K562 (cell line): ENCODE data around the gene TP73. TPM values are rescaled to one million over a fixed set of nuclear protein-coding genes. Genes with fewer than 3 reads are reported as not detected.

ENCODE experiments used
- CBFA2T3 ChIP-seq: fragments of 450-650 bp; IDR thresholded peaks from 2 replicates; pipeline ENCODE4 v1.6.1; 2017
- DMBX1 ChIP-seq: fragments of 250-450 bp; sonication (Bioruptor Pico); IDR thresholded peaks from 2 replicates; pipeline ENCODE4 v1.8.0; 2022; ENCODE audit warnings: inconsistent platforms, mild to moderate bottlenecking, moderate library complexity, borderline replicate concordance
- DNMT1 ChIP-seq: fragments of 450-650 bp; IDR thresholded peaks from 2 replicates; pipeline ENCODE4 v1.6.1; 2016; ENCODE audit warnings: antibody characterized with exemption, mild to moderate bottlenecking
- ESRRB ChIP-seq: fragments of 250-450 bp; sonication (Bioruptor Pico); IDR thresholded peaks from 2 replicates; pipeline ENCODE4 v1.5.0; 2020; ENCODE audit warnings: mild to moderate bottlenecking, moderate library complexity, borderline replicate concordance
- FOXO4 ChIP-seq: fragments of 450-650 bp; formaldehyde crosslinking; IDR thresholded peaks from 2 replicates; pipeline ENCODE4 v1.4.0; 2020; ENCODE audit warnings: mild to moderate bottlenecking, moderate library complexity
- MCM3 ChIP-seq: fragments of 450-650 bp; IDR thresholded peaks from 2 replicates; pipeline ENCODE4 v1.6.1; 2016
- POLR2A ChIP-seq: fragments of 450-650 bp; conservative IDR thresholded peaks from 2 replicates; pipeline ENCODE4 v1.6.1; 2016
- POLR3A ChIP-seq: IDR thresholded peaks from 2 replicates; pipeline ENCODE4 v1.6.1; 2011; ENCODE audit warnings: borderline replicate concordance, mild to moderate bottlenecking, moderate library complexity; ENCODE audit not compliant: insufficient read length, insufficient read depth; ENCODE audit errors: extremely low read depth
- PRMT5 ChIP-seq: sonication (generic); formaldehyde crosslinking; IDR thresholded peaks from 2 replicates; pipeline ENCODE4 v1.5.0; 2020; ENCODE audit warnings: missing genetic modification reagents
- REST ChIP-seq, 2 experiments: fragments of 450-650 bp; formaldehyde crosslinking in 1 of 2; IDR thresholded peaks; 2 replicates each; pipeline versions ENCODE4 v1.4.0 to v1.6.1; 2014 to 2020; ENCODE audit warnings: mild to moderate bottlenecking in 2 of 2, borderline replicate concordance in 1 of 2, low read depth in 1 of 2
- SMARCE1 ChIP-seq: fragments of 450-650 bp; IDR thresholded peaks from 2 replicates; pipeline ENCODE4 v1.7.1; 2016; ENCODE audit warnings: mild to moderate bottlenecking
- ZHX1 ChIP-seq: fragments of 150-350 bp; conservative IDR thresholded peaks from 2 replicates; pipeline ENCODE4 v1.6.1; 2014; ENCODE audit warnings: low read length
- ZNF23 ChIP-seq: fragments of 250-450 bp; sonication (Bioruptor Pico); IDR thresholded peaks from 2 replicates; pipeline ENCODE4 v1.4.0; 2020; ENCODE audit warnings: mild to moderate bottlenecking
- polyA plus RNA-seq, 8 experiments: library from polyadenylated mRNA; depleted of rRNA in 4 of 8; stranded (reverse) in 5 of 8; unstranded in 3 of 8; fragments of >200 nt; fragmentation: Nextera tagmentation in 2 of 8; fragmentation: Illumina TruSeq in 1 of 8; extraction: Ambion mirVana in 2 of 8; extraction: Trizol in 1 of 8; gene quantifications; 2 replicates each; pipeline versions ENCODE4 v1.2.1 to v1.2.3, GENCODE V29; 2011 to 2014; ENCODE audit warnings: inconsistent platforms in 1 of 8, missing spikeins in 1 of 8
- total RNA-seq, 7 experiments: library from RNA; depleted of rRNA in 6 of 7; stranded (reverse); fragments of >200 nt in 6 of 7; fragmentation: Illumina TruSeq in 2 of 7; extraction: Trizol in 2 of 7; gene quantifications; 2 replicates each; pipeline versions ENCODE4 v1.2.1 to v1.2.3, GENCODE V29; 2011 to 2021; ENCODE audit warnings: low replicate concordance in 1 of 7

Gene TP73
- total and polyA plus RNA-seq, 9 of the 15 experiments (the other 6 are each of a cell fraction or from before 2014, with no cell fraction given): 0.07 to 1.6 (median 0.40) TPM; not detected in 2

GRCh38 chr1:3649342-3650247, 2.7 kb upstream of the TP73 start, which contains the start of gene WRAP73 (continued):
- TF ChIP-seq FOXO4 (CRISPR knock-in tag) (no peak), SMARCE1 (no peak), POLR2A (peak; percentile 83), POLR3A (no peak), MCM3 (no peak), ZHX1 (0 out of 2 replicates have a peak, but pooled peaks have one; percentile 39), DMBX1 (CRISPR knock-in tag) (no peak), REST (IDR thresholded peaks at IDR 0.05; ENCODE audit: borderline replicate concordance) (no peak), REST (CRISPR knock-in tag; IDR thresholded peaks at IDR 0.05; ENCODE audit: low read depth) (0 out of 2 replicates have a peak, but pooled peaks have one; percentile 16), ESRRB (no peak), PRMT5 (no peak), CBFA2T3 (no peak), DNMT1 (no peak), ZNF23 (CRISPR knock-in tag) (no peak)
